ENCODE measurements around the gene GPN3. TPM values are rescaled to one million over a fixed set of nuclear protein-coding genes. Genes with fewer than 3 reads are reported as not detected.

The GPN3 gene
- total RNA-seq (10 to 100 TPM; 15.5 to 32.5 (median 23.2) TPM), polyA plus RNA-seq (10 to 100 TPM; 20.9 to 30.4 TPM)
- long read RNA-seq, donor 1, transcript GPN3-201 (8 exons, 1,468 nt) = major isoform, 63 of 69 reads
- long read RNA-seq, donor 1, partial matches to known transcripts = 2 of 69 reads
- long read RNA-seq, donor 1, other reads (novel, unspliced or antisense) = 3 of 69 reads
- long read RNA-seq, donor 2, transcript GPN3-201 (8 exons, 1,468 nt) = major isoform, 13 of 14 reads
- long read RNA-seq, donor 2, partial matches to known transcripts = 0 of 14 reads
- long read RNA-seq, donor 2, other reads (novel, unspliced or antisense) = 0 of 14 reads
- long read RNA-seq, donor 3, transcript GPN3-201 (8 exons, 1,468 nt) = major isoform, 18 of 23 reads
- long read RNA-seq, donor 3, partial matches to known transcripts = 1 of 23 reads
- long read RNA-seq, donor 3, other reads (novel, unspliced or antisense) = 3 of 23 reads

DNA sequence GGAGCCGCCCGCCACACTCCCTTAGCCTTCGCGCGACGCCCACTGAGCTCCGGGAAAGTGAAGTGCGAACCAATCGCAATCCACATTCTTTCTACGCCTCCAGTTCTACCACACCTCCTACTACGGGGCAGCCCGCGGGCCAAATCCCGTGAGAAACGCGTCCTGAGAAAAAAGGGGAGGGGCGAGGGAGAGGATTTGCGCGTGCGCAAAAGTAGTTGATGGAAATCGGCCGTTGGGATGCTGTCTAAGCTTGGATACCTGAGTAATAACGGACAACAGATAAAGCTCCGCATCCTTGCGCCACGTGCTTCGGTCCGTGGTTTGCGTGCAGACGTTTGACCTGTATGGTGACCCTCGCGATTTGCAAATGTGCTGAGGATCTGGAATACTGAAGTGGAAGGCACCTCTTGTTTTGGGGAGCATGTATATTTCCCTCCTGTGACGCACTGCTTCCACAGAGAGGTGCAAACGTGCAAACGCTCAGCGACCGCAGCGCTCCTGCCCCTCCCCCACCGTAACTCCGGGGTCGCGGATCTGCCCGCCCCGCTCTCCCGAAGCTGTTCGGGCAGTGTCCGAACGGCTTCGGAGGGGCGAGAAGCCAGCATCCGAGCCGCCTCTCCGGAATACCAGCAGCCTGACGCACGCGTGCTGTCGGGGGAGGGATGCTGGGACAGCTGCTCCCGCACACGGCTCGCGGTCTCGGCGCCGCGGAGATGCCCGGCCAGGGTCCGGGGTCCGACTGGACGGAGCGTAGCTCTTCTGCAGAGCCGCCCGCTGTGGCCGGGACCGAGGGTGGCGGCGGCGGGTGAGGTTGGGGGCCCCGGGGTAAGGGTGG is at the start of gene GPN3, which contains the start of gene FAM216A:
GPN3 (minus strand) TSS at position 44 of the 835 bp plus-strand sequence. CDS start 54 bp downstream, outside the sequence.
FAM216A (plus strand) TSS at position 632 of the 835 bp plus-strand sequence; CDS start at position 663, 31 bp downstream.
- intact Hi-C loops (cut with DNase I) = loop anchor here in 2 of 4 donors (5.0 to 10.0 kb wide), 3 partner anchors 134 to 419 kb away; no protein-coding TSS in a partner anchor

DNA sequence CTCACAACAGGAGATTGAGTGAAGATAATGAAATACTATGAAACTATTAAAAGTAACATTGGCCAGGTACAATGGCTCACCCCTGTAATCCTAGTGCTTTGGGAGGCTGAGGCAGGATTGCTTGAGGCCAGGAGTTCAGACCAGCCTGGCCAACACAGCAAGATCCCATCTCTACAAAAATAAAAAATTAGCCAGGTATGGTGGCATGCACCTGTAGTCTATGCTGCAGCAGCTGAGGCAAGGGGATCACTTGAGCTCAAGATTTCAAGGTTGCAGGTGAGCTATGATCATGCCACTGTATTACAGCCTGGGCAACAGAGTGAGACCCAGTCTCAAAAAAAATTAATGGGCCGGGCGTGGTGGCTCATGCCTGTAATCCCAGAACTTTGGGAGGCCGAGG is 48.9 kb upstream of the GPN3 start:
- DNase-seq = no peak
- no peak overlapping the region for H3K4me3 ChIP-seq
- intact Hi-C loops (cut with DNase I) = no loop called here
- no peaks in the 10 kb centered on the region for H3K36me3 ChIP-seq
- no peak overlapping the region for H3K27ac ChIP-seq
- H3K9me3 ChIP-seq = no peaks in the 10 kb centered on the region
- WGBS, 3 donors = 88 to 92% (median 91%) methylated on average over 3 of the region's 3 CpGs
- TF ChIP-seq EP300 (IDR thresholded peaks at IDR 0.05) = no peak
- TF ChIP-seq POLR2A (IDR thresholded peaks at IDR 0.05) = no peak
- TF ChIP-seq, protein P1, sequence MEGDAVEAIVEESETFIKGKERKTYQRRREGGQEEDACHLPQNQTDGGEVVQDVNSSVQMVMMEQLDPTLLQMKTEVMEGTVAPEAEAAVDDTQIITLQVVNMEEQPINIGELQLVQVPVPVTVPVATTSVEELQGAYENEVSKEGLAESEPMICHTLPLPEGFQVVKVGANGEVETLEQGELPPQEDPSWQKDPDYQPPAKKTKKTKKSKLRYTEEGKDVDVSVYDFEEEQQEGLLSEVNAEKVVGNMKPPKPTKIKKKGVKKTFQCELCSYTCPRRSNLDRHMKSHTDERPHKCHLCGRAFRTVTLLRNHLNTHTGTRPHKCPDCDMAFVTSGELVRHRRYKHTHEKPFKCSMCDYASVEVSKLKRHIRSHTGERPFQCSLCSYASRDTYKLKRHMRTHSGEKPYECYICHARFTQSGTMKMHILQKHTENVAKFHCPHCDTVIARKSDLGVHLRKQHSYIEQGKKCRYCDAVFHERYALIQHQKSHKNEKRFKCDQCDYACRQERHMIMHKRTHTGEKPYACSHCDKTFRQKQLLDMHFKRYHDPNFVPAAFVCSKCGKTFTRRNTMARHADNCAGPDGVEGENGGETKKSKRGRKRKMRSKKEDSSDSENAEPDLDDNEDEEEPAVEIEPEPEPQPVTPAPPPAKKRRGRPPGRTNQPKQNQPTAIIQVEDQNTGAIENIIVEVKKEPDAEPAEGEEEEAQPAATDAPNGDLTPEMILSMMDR (IDR thresholded peaks at IDR 0.05) = no peak
- H3K4me1 ChIP-seq (ENCODE audit: insufficient read depth) = no peaks in the 10 kb centered on the region
- no peaks in the 10 kb centered on the region for H3K27me3 ChIP-seq

More for the DNA sequence above, at the start of gene GPN3, which contains the start of gene FAM216A:
- DNase-seq = peak; percentile 95 to 97 (median 96)
- H3K4me1 ChIP-seq (ENCODE audit: insufficient read depth) = peaks cover 8% of the 10 kb centered on the region
- peak within 1 kb of the TSS; percentile 73 to 99 for H3K27ac ChIP-seq
- WGBS, 3 donors = 0% methylated on average over 63 to 78 of the region's 78 CpGs
- H3K36me3 ChIP-seq = no peaks in the 10 kb centered on the region
- H3K4me3 ChIP-seq = peak within 1 kb of the TSS; percentile 61
- no peaks in the 10 kb centered on the region for H3K27me3 ChIP-seq
- no peaks in the 10 kb centered on the region for H3K9me3 ChIP-seq
- TF ChIP-seq EP300 (IDR thresholded peaks at IDR 0.05) (no peak), POLR2A (IDR thresholded peaks at IDR 0.05) (peak; percentile 93)

DNA sequence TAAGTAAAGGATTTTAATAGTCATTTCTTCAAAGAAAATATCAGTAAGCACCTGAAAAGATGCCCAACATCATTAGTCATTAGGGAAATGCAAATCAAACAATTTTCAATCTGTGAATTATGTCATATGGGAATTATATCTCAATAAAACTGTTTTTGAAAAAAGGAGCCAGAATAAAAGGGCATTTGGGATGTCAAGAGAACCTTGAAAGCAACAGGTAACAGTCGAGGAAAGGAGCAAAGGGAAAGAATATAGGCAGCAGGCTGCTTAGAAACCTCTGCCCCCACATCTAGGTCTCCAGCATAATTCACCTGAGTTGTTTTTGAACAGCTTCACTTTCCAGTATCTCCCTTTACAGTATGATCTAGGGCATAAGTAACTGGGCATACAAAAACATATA is 46.3 kb upstream of the GPN3 start:
- H3K36me3 ChIP-seq = no peaks in the 10 kb centered on the region
- 38 to 58% (median 43%) methylated on average over 1 of the region's 1 CpG for WGBS, 3 donors
- TF ChIP-seq POLR2A (IDR thresholded peaks at IDR 0.05) (no peak), EP300 (IDR thresholded peaks at IDR 0.05) (no peak)
- TF ChIP-seq, protein P1 (IDR thresholded peaks at IDR 0.05) = no peak
- DNase-seq = no peak
- intact Hi-C loops (cut with DNase I) = loop anchor here in 2 of 4 donors (2.0 to 5.0 kb wide), 2 partner anchors 83 to 86 kb away; no protein-coding TSS in a partner anchor
- no peaks in the 10 kb centered on the region for H3K27me3 ChIP-seq
- H3K4me3 ChIP-seq = no peak overlapping the region
- no peaks in the 10 kb centered on the region for H3K4me1 ChIP-seq (ENCODE audit: insufficient read depth)
- no peak overlapping the region for H3K27ac ChIP-seq
- no peaks in the 10 kb centered on the region for H3K9me3 ChIP-seq

DNA sequence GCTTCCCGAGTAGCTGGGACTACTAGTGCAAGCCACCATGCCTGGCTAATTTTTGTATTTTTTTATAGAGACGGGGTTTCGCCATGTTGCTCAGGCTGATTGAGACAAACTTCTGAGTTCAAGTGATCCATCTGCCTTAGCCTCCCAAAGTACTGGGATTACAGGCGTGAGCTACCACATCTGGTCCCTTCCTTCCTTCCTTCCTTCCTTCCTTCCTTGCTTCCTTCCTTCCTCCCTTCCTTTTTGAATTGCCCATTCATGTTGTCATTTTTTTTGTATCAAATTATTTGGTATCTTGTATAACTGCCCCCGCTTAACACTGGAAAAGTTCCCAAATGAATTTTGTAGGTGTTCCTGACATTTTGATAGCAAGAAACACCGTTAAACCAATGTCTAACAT is 45.8 kb upstream of the GPN3 start:
- no peaks in the 10 kb centered on the region for H3K9me3 ChIP-seq
- H3K4me3 ChIP-seq = no peak overlapping the region
- TF ChIP-seq, protein P1 (IDR thresholded peaks at IDR 0.05) = no peak
- TF ChIP-seq POLR2A (IDR thresholded peaks at IDR 0.05) (no peak), EP300 (IDR thresholded peaks at IDR 0.05) (no peak)
- H3K36me3 ChIP-seq = no peaks in the 10 kb centered on the region
- no peaks in the 10 kb centered on the region for H3K4me1 ChIP-seq (ENCODE audit: insufficient read depth)
- WGBS, 3 donors = 64 to 72% (median 71%) methylated on average over 6 of the region's 6 CpGs
- no peaks in the 10 kb centered on the region for H3K27me3 ChIP-seq
- intact Hi-C loops (cut with DNase I) = loop anchor here in 3 of 4 donors (2.0 to 5.0 kb wide), 3 partner anchors 83 to 89 kb away; no protein-coding TSS in a partner anchor
- no peak overlapping the region for H3K27ac ChIP-seq
- no peak for DNase-seq

Measured in ovary (tissue), 10 donors.